ENCODE data around the gene DCP1B. TPM values are rescaled to one million over a fixed set of nuclear protein-coding genes. Genes with fewer than 3 reads are reported as not detected.

The DCP1B gene
- polyA plus RNA-seq, 2 of the 4 experiments (the other 2 are of a cell fraction) = 7.7 to 19.2 TPM

DNA sequence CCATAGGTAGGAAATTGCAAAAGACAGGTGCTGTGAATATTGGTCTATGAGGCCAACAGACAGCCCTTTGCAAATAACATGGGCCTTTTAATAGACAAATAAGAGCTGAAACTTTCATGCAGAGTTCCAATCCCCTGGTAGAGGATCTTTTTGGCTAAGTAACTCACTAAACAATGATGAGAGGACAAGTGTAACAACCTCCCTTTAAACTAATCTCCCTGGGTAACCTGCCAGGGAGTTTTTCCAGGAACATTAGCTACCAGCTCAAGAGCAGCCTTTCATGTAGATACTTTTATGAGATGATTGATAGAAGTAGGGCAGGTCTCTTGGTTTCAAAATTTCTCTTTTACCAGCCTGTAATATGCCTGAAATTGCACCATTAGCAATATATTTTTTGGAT, 34.8 kb upstream of the DCP1B start:
- H3K9me3 ChIP-seq = no peaks in the 10 kb centered on the region
- no peak for FAIRE-seq
- CTCF ChIA-PET = interaction anchor here (1.6 kb wide), 1 partner anchor 544 kb away, joined by 4 read pairs; no protein-coding TSS in a partner anchor

DNA sequence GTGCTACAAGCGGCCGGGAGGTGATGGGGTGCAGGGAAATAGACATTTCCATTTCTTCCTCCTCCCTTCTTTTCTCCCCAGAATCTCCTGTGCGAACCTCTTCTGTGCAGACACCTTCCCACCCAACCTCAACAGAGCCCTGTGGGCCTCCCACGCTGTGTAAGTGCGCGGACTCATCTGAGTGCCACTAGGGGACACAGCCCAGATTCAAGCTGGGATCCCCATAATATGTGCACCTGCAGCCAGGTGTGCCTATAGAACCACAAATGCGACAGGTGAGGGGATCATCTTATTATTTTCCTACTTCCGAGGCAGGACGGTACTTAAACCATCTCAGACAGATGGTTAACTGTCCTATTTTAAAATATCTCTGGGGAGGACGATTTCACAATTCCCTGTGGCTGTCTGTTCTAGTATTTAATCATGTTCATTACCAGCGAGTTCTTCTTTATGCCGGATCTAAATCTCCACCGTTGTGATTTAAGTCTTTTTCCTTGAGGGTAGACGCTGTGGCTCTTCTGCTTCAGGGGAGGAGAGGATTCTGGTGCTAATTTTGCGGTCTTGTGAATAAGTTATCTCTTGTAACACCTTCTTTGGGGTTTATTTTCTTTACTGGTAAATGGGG, 31.3 kb upstream of the DCP1B start:
- Histone ChIP-seq H3K27ac (peak overlapping the region; percentile 35 to 57; a peak in 3 of 6 replicates), H3K4me1 (0 out of 3 replicates have a peak, but pooled peaks cover 3% of the 10 kb centered on the region), H3K4me2 (peak overlapping the region; percentile 96), H3K9me3 (no peaks in the 10 kb centered on the region), H3K4me3 (peak overlapping the region; percentile 34)
- CTCF ChIA-PET = interaction anchor here (0.7 to 2.5 kb wide), 18 partner anchors 8 to 545 kb away, joined by 3 to 13 read pairs (median 4); no protein-coding TSS in a partner anchor
- FAIRE-seq (no peak), ATAC-seq (peak; percentile 16 to 27; a peak in 4 of 6 replicates), DNase-seq (ENCODE audit: low read depth in 1 of 2, low spot score in 1 of 2) (no peak)
- POLR2A ChIA-PET = no interaction called here
- WGBS (ENCODE audit: missing lambda C conversion rate) = 57% methylated on average over 15 of the region's 15 CpGs
- TF ChIP-seq, protein P1, sequence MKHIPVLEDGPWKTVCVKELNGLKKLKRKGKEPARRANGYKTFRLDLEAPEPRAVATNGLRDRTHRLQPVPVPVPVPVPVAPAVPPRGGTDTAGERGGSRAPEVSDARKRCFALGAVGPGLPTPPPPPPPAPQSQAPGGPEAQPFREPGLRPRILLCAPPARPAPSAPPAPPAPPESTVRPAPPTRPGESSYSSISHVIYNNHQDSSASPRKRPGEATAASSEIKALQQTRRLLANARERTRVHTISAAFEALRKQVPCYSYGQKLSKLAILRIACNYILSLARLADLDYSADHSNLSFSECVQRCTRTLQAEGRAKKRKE (CRISPR knock-in tag; IDR thresholded peaks at IDR 0.05; ENCODE audit: low read depth) = no peak
- TF ChIP-seq FOSB (CRISPR knock-in tag; IDR thresholded peaks at IDR 0.05) (no peak), KDM1A (IDR thresholded peaks at IDR 0.05; ENCODE audit: low read depth) (no peak)

More for the DNA sequence above, 34.8 kb upstream of the DCP1B start:
- ATAC-seq (no peak), DNase-seq (ENCODE audit: low read depth in 1 of 2, low spot score in 1 of 2) (no peak)
- Histone ChIP-seq H3K4me3 (no peak overlapping the region), H3K27ac (no peak overlapping the region), H3K4me1 (0 out of 3 replicates have a peak, but pooled peaks cover 3% of the 10 kb centered on the region), H3K4me2 (no peak overlapping the region)
- POLR2A ChIA-PET = no interaction called here
- TF ChIP-seq KDM5A (IDR thresholded peaks at IDR 0.05) = no peak
- TF ChIP-seq, protein P2, sequence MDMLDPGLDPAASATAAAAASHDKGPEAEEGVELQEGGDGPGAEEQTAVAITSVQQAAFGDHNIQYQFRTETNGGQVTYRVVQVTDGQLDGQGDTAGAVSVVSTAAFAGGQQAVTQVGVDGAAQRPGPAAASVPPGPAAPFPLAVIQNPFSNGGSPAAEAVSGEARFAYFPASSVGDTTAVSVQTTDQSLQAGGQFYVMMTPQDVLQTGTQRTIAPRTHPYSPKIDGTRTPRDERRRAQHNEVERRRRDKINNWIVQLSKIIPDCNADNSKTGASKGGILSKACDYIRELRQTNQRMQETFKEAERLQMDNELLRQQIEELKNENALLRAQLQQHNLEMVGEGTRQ (IDR thresholded peaks at IDR 0.05) = no peak
- no peak for TF ChIP-seq MAFK (IDR thresholded peaks at IDR 0.05; ENCODE audit: partially characterized antibody)
- TF ChIP-seq TP53 (CRISPR knock-in tag; IDR thresholded peaks at IDR 0.05) = no peak
- no peak for TF ChIP-seq RCOR1 (IDR thresholded peaks at IDR 0.05; ENCODE audit: low read depth, low read length)
- no peak for TF ChIP-seq HEYL (CRISPR knock-in tag; IDR thresholded peaks at IDR 0.05)
- no peak for TF ChIP-seq POLR2AphosphoS2 (conservative IDR thresholded peaks at IDR 0.05; ENCODE audit: low read length)
- TF ChIP-seq SMC3 (IDR thresholded peaks at IDR 0.05) = no peak

DNA sequence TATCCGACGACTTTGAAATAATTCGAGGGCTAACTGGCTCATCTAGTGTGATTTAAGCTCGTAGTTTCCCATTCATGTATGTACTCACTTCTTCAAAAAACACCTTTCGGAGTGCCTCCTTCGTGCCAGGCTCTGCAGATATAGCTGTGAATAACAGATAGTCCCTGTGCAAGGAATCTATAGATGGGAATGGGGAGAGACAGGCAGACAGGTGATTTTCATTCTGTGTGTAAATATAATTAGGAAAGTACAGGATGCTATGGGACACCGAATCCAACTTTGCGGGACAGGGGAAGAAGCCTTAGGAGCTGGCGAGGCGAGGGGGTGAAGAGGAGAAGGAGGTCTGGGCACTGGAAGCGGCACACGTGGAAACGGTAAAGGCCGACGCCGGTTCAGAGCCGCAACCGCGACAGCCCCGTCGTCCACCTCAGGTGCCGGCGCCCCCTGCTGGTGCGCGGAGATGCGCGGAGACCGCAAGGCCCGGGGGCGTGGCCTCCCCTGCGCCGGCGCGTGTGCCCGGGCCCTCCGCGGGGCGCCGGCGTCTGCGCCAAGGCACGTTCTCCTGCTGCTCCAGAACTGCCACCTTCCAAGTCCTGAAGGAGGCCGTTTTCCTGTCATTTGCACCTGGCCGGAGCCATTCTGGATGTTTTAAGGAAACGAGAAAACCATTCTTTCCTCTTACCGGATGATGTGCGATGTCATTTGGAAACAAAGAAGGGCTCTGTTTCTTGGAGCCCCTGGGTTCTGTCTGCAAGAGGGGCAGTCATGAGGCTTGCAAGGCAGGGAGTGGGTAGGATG, 30.6 kb upstream of the DCP1B start:
- peak overlapping the region; percentile 96 for H3K4me2 ChIP-seq
- ATAC-seq = peak; percentile 95 to 99
- peak overlapping the region; percentile 35 to 57; a peak in 3 of 6 replicates for H3K27ac ChIP-seq
- no peak for FAIRE-seq
- CTCF ChIA-PET = interaction anchor here (0.6 to 2.6 kb wide), 17 partner anchors 7 to 635 kb away, joined by 3 to 16 read pairs (median 4); no protein-coding TSS in a partner anchor
- H3K9me3 ChIP-seq = no peaks in the 10 kb centered on the region
- 0 out of 3 replicates have a peak, but pooled peaks cover 3% of the 10 kb centered on the region for H3K4me1 ChIP-seq
- TF ChIP-seq HDAC2 (IDR thresholded peaks at IDR 0.05) (no peak), RCOR1 (IDR thresholded peaks at IDR 0.05; ENCODE audit: low read depth, low read length) (no peak), MAZ (IDR thresholded peaks at IDR 0.05; ENCODE audit: borderline replicate concordance, low read depth, low read length) (no peak), SMC3 (IDR thresholded peaks at IDR 0.05) (peak; percentile 81), CBX2 (IDR thresholded peaks at IDR 0.05; ENCODE audit: borderline replicate concordance, low read depth) (no peak), NFE2L2 (conservative IDR thresholded peaks at IDR 0.05; ENCODE audit: low read length) (no peak), RAD21 (conservative IDR thresholded peaks at IDR 0.05 in 1 of 2, IDR thresholded peaks at IDR 0.05 in 1 of 2) (peak; percentile 58 to 74), SREBF2 (IDR thresholded peaks at IDR 0.05) (no peak), POLR2A (IDR thresholded peaks at IDR 0.05; ENCODE audit: low read length) (peak; percentile 37; the same call in 1 of the 2 replicates)
- TF ChIP-seq, protein P2 (IDR thresholded peaks at IDR 0.05) = no peak
- TF ChIP-seq, protein P3, sequence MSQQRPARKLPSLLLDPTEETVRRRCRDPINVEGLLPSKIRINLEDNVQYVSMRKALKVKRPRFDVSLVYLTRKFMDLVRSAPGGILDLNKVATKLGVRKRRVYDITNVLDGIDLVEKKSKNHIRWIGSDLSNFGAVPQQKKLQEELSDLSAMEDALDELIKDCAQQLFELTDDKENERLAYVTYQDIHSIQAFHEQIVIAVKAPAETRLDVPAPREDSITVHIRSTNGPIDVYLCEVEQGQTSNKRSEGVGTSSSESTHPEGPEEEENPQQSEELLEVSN (IDR thresholded peaks at IDR 0.05; ENCODE audit: borderline replicate concordance, low read depth) = peak; percentile 65
- TF ChIP-seq, protein P4, sequence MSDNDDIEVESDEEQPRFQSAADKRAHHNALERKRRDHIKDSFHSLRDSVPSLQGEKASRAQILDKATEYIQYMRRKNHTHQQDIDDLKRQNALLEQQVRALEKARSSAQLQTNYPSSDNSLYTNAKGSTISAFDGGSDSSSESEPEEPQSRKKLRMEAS (IDR thresholded peaks at IDR 0.05) = peak; percentile 89
- TF ChIP-seq, protein P5, sequence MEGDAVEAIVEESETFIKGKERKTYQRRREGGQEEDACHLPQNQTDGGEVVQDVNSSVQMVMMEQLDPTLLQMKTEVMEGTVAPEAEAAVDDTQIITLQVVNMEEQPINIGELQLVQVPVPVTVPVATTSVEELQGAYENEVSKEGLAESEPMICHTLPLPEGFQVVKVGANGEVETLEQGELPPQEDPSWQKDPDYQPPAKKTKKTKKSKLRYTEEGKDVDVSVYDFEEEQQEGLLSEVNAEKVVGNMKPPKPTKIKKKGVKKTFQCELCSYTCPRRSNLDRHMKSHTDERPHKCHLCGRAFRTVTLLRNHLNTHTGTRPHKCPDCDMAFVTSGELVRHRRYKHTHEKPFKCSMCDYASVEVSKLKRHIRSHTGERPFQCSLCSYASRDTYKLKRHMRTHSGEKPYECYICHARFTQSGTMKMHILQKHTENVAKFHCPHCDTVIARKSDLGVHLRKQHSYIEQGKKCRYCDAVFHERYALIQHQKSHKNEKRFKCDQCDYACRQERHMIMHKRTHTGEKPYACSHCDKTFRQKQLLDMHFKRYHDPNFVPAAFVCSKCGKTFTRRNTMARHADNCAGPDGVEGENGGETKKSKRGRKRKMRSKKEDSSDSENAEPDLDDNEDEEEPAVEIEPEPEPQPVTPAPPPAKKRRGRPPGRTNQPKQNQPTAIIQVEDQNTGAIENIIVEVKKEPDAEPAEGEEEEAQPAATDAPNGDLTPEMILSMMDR (IDR thresholded peaks at IDR 0.05) = peak; percentile 85
- peak; percentile 75 to 83 for DNase-seq (ENCODE audit: low read depth in 1 of 2, low spot score in 1 of 2)
- H3K4me3 ChIP-seq = peak overlapping the region; percentile 34
- POLR2A ChIA-PET = no interaction called here
- 13% methylated on average over 40 of the region's 47 CpGs for WGBS (ENCODE audit: missing lambda C conversion rate)
